Esophagus muscularis mucosa (tissue), 4 donors: Measurements from ENCODE around the gene ZNF841. TPM values are rescaled to one million over a fixed set of nuclear protein-coding genes. Genes with fewer than 3 reads are reported as not detected.
"Not testable (repeated sequence)": the region's sequence is repeated elsewhere in the genome, so short reads cannot be mapped to it uniquely, and the experiment has no call there.

Experiments
- DNase-seq: peaks from one replicate; pipeline ENCODE4 v3.0.0-alpha.2; 2017; ENCODE audit errors: extremely low spot score
- H3K27ac ChIP-seq, 4 donors: fragments of 200-600 bp; sonication (generic); replicated peaks in 1 of 4; 1 replicate in 3 of 4; 2 replicates in 1 of 4; pipeline ENCODE4 v1.5.1; 2016 to 2019; ENCODE audit warnings: mild to moderate bottlenecking in 1 of 4
- H3K27me3 ChIP-seq, 4 donors: fragments of 200-600 bp; sonication (generic); one replicate each; pipeline versions ENCODE4 v1.5.1 to v1.6.0; 2016 to 2019
- H3K36me3 ChIP-seq, 4 donors: fragments of 200-600 bp; sonication (generic); one replicate each; pipeline ENCODE4 v1.5.1; 2016 to 2019
- H3K4me1 ChIP-seq, 4 donors: fragments of 200-600 bp; sonication (generic); one replicate each; pipeline ENCODE4 v1.5.1; 2016 to 2019
- H3K4me3 ChIP-seq, 4 donors: fragments of 200-600 bp; sonication (generic); 1 replicate in 2 of 4; 2 replicates in 2 of 4; pipeline ENCODE4 v1.5.1; 2016 to 2019; ENCODE audit warnings: mild to moderate bottlenecking in 4 of 4, moderate library complexity in 1 of 4
- H3K9me3 ChIP-seq, 4 donors: fragments of 200-600 bp; sonication (generic); 1 replicate in 3 of 4; 2 replicates in 1 of 4; pipeline ENCODE4 v1.5.1; 2016 to 2019
- CTCF ChIP-seq, 3 experiments: fragments of 200-600 bp in 2 of 3; fragments of 450-650 bp in 1 of 3; sonication (generic) in 2 of 3; IDR thresholded peaks; one replicate each; pipeline ENCODE4 v1.5.1; 2017 to 2019; ENCODE audit warnings: antibody characterized with exemption in 3 of 3, mild to moderate bottlenecking in 2 of 3, moderate library complexity in 1 of 3
- EP300 ChIP-seq: sonication (generic); formaldehyde crosslinking; IDR thresholded peaks from one replicate; pipeline ENCODE4 v1.6.1; 2017; ENCODE audit warnings: antibody characterized with exemption
- POLR2A ChIP-seq: fragments of 450-650 bp; IDR thresholded peaks from one replicate; pipeline ENCODE4 v1.6.1; 2017; ENCODE audit warnings: antibody characterized with exemption, moderate library complexity, mild to moderate bottlenecking, low read depth
- POLR2AphosphoS5 ChIP-seq, 2 donors: sonication (generic); formaldehyde crosslinking; IDR thresholded peaks; one replicate each; pipeline ENCODE4 v1.6.1; 2017; ENCODE audit warnings: antibody characterized with exemption in 2 of 2
- WGBS: methylation state at CpG from one replicate; pipeline ENCODE4 v1.1.5; 2018; 5-methylcytosine and 5-hydroxymethylcytosine counted together
- intact Hi-C: fragments of 100-400 bp; cut with DNase I; formaldehyde crosslinking; loops from one replicate; pipeline ENCODE4 v1.15.1; 2023
- total RNA-seq, 4 donors: library from RNA; depleted of rRNA; stranded (reverse); fragments of >200 nt; gene quantifications; one replicate each; pipeline versions ENCODE4 v1.1.0 to v1.2.1, GENCODE V29; 2016

Gene ZNF841
- total RNA-seq, 4 donors from 2014 or later, result 11.3 to 13.7 (median 12.5) TPM

DNA sequence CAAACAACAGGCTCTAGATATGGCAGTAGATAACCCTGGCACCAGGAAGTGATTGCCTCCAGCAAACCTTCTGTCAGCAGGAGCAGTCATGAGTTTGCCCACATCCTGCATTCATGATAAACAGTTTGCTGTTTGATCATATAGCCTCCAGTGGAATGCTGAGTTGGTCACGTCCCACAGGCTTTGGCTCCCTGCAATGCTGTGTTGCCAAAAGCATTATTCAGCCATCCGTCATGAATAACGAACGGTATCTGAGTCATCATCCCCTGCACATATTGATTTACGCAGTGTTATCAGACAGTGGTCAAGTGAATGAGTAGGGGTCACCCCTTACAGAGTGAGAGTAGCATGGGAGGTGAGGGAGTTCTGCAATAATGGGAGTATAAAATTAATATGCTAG is 25.1 kb downstream of the ZNF841 start:
- Histone ChIP-seq H3K4me3 (no peak overlapping the region), H3K4me1 (no peaks in the 10 kb centered on the region), H3K36me3 (peaks cover 72 to 99% (median 87%) of the 10 kb centered on the region in 4 donors), H3K9me3 (peaks cover 4 to 60% (median 45%) of the 10 kb centered on the region in 4 donors), H3K27me3 (no peaks in the 10 kb centered on the region), H3K27ac (no peak overlapping the region)
- no peak for DNase-seq
- TF ChIP-seq EP300 (no peak), CTCF (IDR thresholded peaks at IDR 0.05) (no peak), POLR2AphosphoS5 (IDR thresholded peaks at IDR 0.05) (no peak), POLR2A (no peak)
- intact Hi-C loops, result no loop called here
- 94% methylated on average over 5 of the region's 5 CpGs for WGBS

DNA sequence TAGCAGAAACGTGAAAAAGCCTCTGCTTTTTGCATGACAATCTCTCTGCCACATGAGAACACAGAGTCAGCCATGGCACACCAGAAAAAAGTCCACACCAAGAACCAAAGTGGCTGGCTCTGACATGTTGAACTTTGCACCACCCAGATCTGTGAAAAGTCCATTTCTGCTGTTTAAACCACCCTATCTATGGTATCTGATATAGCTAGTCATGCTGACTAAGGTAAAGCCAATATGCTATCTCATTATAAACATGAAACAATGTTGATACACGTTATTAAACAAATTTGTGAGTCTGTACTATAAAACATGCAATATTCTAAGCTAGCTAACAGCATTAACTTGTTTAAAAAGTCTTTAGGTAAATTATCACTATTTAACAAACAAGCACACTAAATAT is 25.9 kb downstream of the ZNF841 start:
- no peaks in the 10 kb centered on the region for H3K4me1 ChIP-seq
- H3K36me3 ChIP-seq, result peaks cover 64 to 99% (median 87%) of the 10 kb centered on the region in 4 donors
- DNase-seq, result no peak
- no peak overlapping the region for H3K27ac ChIP-seq
- H3K9me3 ChIP-seq, result peaks cover 7 to 68% (median 53%) of the 10 kb centered on the region in 4 donors
- TF ChIP-seq POLR2A (no peak), EP300 (no peak), CTCF (IDR thresholded peaks at IDR 0.05) (no peak), POLR2AphosphoS5 (IDR thresholded peaks at IDR 0.05) (no peak)
- intact Hi-C loops, result no loop called here
- H3K27me3 ChIP-seq, result no peaks in the 10 kb centered on the region
- 83% methylated on average over 2 of the region's 2 CpGs for WGBS
- H3K4me3 ChIP-seq, result no peak overlapping the region

- no peak overlapping the region for H3K27ac ChIP-seq
- H3K36me3 ChIP-seq, result peaks cover 60 to 99% (median 85%) of the 10 kb centered on the region in 4 donors
- peaks cover 15 to 80% (median 61%) of the 10 kb centered on the region in 4 donors for H3K9me3 ChIP-seq
- H3K4me3 ChIP-seq, result no peak overlapping the region
- no peaks in the 10 kb centered on the region for H3K4me1 ChIP-seq
- no peak for DNase-seq
- H3K27me3 ChIP-seq, result no peaks in the 10 kb centered on the region
- 100% methylated on average over 6 of the region's 6 CpGs for WGBS
- intact Hi-C loops, result no loop called here
- TF ChIP-seq EP300 (no peak), POLR2A (no peak), CTCF (IDR thresholded peaks at IDR 0.05) (no peak), POLR2AphosphoS5 (IDR thresholded peaks at IDR 0.05) (no peak)
Measured at GRCh38 chr19:52066258-52066863, 29.2 kb downstream of the ZNF841 start.

GRCh38 chr19:52065399-52065798 is 30.2 kb downstream of the ZNF841 start:
- no peaks in the 10 kb centered on the region for H3K4me1 ChIP-seq
- H3K4me3 ChIP-seq, result no peak overlapping the region
- H3K9me3 ChIP-seq, result peaks cover 15 to 83% (median 61%) of the 10 kb centered on the region in 4 donors
- WGBS, result 95% methylated on average over 6 of the region's 6 CpGs
- DNase-seq, result no peak
- no peak overlapping the region for H3K27ac ChIP-seq
- TF ChIP-seq POLR2AphosphoS5 (IDR thresholded peaks at IDR 0.05) (no peak), EP300 (no peak), CTCF (IDR thresholded peaks at IDR 0.05) (no peak), POLR2A (no peak)
- intact Hi-C loops, result no loop called here
- H3K27me3 ChIP-seq, result no peaks in the 10 kb centered on the region
- H3K36me3 ChIP-seq, result peaks cover 51 to 90% (median 76%) of the 10 kb centered on the region in 4 donors

DNA sequence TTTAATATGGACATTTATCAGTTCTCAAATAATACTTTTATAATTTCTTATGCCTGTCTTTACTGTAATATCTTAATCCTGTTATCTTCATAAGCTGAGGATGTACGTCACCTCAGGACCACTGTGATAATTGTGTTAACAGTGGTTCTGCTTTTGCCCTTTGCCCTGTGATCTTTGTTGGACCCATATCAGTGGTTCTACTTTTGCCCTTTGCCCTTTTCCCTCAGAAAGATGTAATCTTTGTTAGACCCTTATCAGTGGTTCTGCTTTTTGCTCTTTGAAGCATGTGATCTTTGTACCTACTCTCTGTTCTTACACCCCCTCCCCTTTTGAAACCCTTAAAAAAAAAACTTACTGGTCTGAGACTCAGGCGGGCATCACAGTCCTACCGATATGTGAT is 39.1 kb downstream of the ZNF841 start:
- DNase-seq, H3K36me3 ChIP-seq, H3K4me1 ChIP-seq, H3K27me3 ChIP-seq, H3K27ac ChIP-seq, intact Hi-C loops, H3K4me3 ChIP-seq: not testable (repeated sequence)
- H3K9me3 ChIP-seq, result peaks cover 0 to 46% (median 33%) of the 10 kb centered on the region in 4 donors
- 86% methylated on average over 3 of the region's 3 CpGs for WGBS

DNA sequence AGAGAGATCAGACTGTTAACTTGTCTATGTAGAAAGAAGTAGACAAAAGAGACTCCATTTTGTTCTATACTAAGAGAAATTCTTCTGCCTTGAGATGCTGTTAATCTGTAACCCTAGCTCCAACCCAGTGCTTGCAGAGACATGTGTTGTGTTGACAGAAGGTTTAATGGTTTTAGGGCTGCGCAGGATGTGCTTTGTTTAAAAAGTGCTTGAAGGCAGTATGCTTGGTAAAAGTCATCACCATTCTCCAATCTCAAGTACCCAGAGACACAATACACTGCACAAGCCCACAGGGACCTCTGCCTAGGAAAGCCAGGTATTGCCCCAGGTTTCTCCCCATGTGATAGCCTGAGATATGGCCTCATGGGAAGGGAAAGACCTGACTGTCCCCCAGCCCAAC is 43.8 kb downstream of the ZNF841 start:
- H3K27ac ChIP-seq, H3K27me3 ChIP-seq, DNase-seq, H3K4me3 ChIP-seq, intact Hi-C loops, H3K36me3 ChIP-seq: not testable (repeated sequence)
- peaks cover 0 to 23% (median 11%) of the 10 kb centered on the region in 4 donors for H3K9me3 ChIP-seq
- peaks cover 3 to 23% (median 19%) of the 10 kb centered on the region in 4 donors for H3K4me1 ChIP-seq
- WGBS, result 56% methylated on average over 1 of the region's 1 CpG
